HEK293T (cell line): Measurements from ENCODE around the gene CAMP.

Experiments
- FOXK2 ChIP-seq: fragments of 450-650 bp; IDR thresholded peaks from 2 replicates; pipeline ENCODE4 v1.6.1; 2016; ENCODE audit warnings: mild to moderate bottlenecking
- SP1 ChIP-seq: fragments of 450-650 bp; IDR thresholded peaks from 2 replicates; pipeline ENCODE4 v1.6.1; 2017
- SUZ12 ChIP-seq: fragments of 450-650 bp; IDR thresholded peaks from 2 replicates; pipeline ENCODE4 v1.6.1; 2016; ENCODE audit warnings: mild to moderate bottlenecking
- TARDBP ChIP-seq: fragments of 450-650 bp; IDR thresholded peaks from 2 replicates; pipeline ENCODE4 v1.6.1; 2016

DNA sequence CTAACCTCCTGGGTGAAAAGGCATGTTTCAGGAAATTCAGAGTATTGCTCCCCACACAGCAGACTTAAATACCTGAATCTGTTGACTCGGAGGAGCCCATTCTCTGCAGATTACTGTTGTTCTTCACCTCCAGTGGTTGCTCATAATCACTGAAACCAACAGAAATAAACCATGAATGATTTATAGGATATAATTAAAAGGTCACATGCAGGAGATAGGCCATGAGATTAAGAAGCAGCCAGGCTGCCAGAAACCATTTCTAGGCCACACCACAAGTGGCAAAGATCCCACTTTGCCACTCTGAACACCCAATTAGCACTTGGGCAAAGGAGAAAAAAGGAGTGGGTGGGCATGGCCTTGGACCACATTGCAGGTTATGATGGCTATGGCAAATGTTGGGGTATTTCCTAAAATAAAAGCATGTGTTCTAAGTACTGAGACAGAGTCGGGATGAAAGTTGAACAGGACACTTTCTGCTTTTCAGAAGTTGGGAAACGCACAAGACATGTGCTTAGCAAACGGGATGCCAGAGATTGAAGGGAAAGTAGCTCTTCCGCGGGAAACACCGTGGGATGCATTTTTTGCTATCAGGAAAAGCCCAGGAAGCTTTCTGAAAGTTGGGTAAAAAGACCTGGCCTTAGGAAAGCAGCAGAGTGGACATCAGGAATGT, 36.5 kb upstream of the CAMP start:
- no peak for TF ChIP-seq SP1
- TF ChIP-seq FOXK2 = no peak
- no peak for TF ChIP-seq TARDBP
- no peak for TF ChIP-seq SUZ12
